ENCODE measurements around the gene NKAIN2.

Gene NKAIN2

GRCh38 chr6:124748778-124749177 is 945.1 kb downstream of the NKAIN2 start:
- no peak overlapping the region for H2BK120ac ChIP-seq (ENCODE audit: insufficient read depth, low read length, poor library complexity)
- no peaks in the 10 kb centered on the region for H3K79me2 ChIP-seq (ENCODE audit: control insufficient read depth, insufficient read depth, low read length, poor library complexity)
- H3K27me3 ChIP-seq (ENCODE audit: insufficient read depth, low read length) = no peaks in the 10 kb centered on the region
- no peak overlapping the region for H3K23ac ChIP-seq (ENCODE audit: low read length)
- no peak overlapping the region for H3K14ac ChIP-seq (ENCODE audit: low read length)
- no peak overlapping the region for H3K4me3 ChIP-seq (ENCODE audit: low read depth, low read length)
- H3K18ac ChIP-seq (ENCODE audit: low read length) = no peak overlapping the region
- WGBS (ENCODE audit: extremely low coverage, insufficient coverage, insufficient read length) = no CpG with 5 or more reads among the region's 2 CpGs
- no peaks in the 10 kb centered on the region for H3K4me1 ChIP-seq (ENCODE audit: control insufficient read depth in 1 of 2, insufficient read depth in 2 of 2, low read length in 2 of 2)
- no peak overlapping the region for H2AK5ac ChIP-seq (ENCODE audit: low read length)
- no peak overlapping the region for H2BK12ac ChIP-seq (ENCODE audit: low read length)
- no peak overlapping the region for H4K12ac ChIP-seq (ENCODE audit: low read depth, low read length)
- H4K91ac ChIP-seq (ENCODE audit: low read depth, low read length) = no peak overlapping the region
- H3K4me2 ChIP-seq (ENCODE audit: low read length) = no peak overlapping the region
- H3K36me3 ChIP-seq (ENCODE audit: control insufficient read depth in 1 of 2, insufficient read depth in 2 of 2, low read length in 2 of 2) = no peaks in the 10 kb centered on the region
- no peak overlapping the region for H3K27ac ChIP-seq (ENCODE audit: low read depth, low read length)
- H3K79me1 ChIP-seq (ENCODE audit: low read length) = no peaks in the 10 kb centered on the region
- no peak overlapping the region for H2BK5ac ChIP-seq (ENCODE audit: low read depth, low read length, poor library complexity)
- H3K9ac ChIP-seq (ENCODE audit: low read length) = no peak overlapping the region
- no peaks in the 10 kb centered on the region for H3K9me3 ChIP-seq (ENCODE audit: insufficient read depth, low read depth, low read length)
- H3K4ac ChIP-seq (ENCODE audit: low read depth, low read length) = no peak overlapping the region
- no peak for DNase-seq
- H4K8ac ChIP-seq (ENCODE audit: low read depth, low read length) = no peak overlapping the region
- H2AFZ ChIP-seq (ENCODE audit: insufficient read depth, low read length, poor library complexity) = no peak overlapping the region

- Histone ChIP-seq H3K4ac (ENCODE audit: low read depth, low read length) (no peak overlapping the region), H2BK120ac (ENCODE audit: insufficient read depth, low read length, poor library complexity) (no peak overlapping the region), H2AK5ac (ENCODE audit: low read length) (no peak overlapping the region), H2BK5ac (ENCODE audit: low read depth, low read length, poor library complexity) (no peak overlapping the region), H2AFZ (ENCODE audit: insufficient read depth, low read length, poor library complexity) (no peak overlapping the region), H3K36me3 (ENCODE audit: control insufficient read depth in 1 of 2, insufficient read depth in 2 of 2, low read length in 2 of 2) (no peaks in the 10 kb centered on the region), H4K8ac (ENCODE audit: low read depth, low read length) (no peak overlapping the region), H3K14ac (ENCODE audit: low read length) (no peak overlapping the region), H3K4me2 (ENCODE audit: low read length) (no peak overlapping the region), H3K18ac (ENCODE audit: low read length) (no peak overlapping the region), H3K4me1 (ENCODE audit: control insufficient read depth in 1 of 2, insufficient read depth in 2 of 2, low read length in 2 of 2) (no peaks in the 10 kb centered on the region), H3K79me1 (ENCODE audit: low read length) (no peaks in the 10 kb centered on the region), H3K23ac (ENCODE audit: low read length) (no peak overlapping the region), H3K9ac (ENCODE audit: low read length) (no peak overlapping the region), H3K79me2 (ENCODE audit: control insufficient read depth, insufficient read depth, low read length, poor library complexity) (no peaks in the 10 kb centered on the region), H4K12ac (ENCODE audit: low read depth, low read length) (no peak overlapping the region), H3K27me3 (ENCODE audit: insufficient read depth, low read length) (no peaks in the 10 kb centered on the region), H2BK12ac (ENCODE audit: low read length) (no peak overlapping the region), H3K4me3 (ENCODE audit: low read depth, low read length) (no peak overlapping the region), H4K91ac (ENCODE audit: low read depth, low read length) (no peak overlapping the region), H3K9me3 (ENCODE audit: insufficient read depth, low read depth, low read length) (no peaks in the 10 kb centered on the region), H3K27ac (ENCODE audit: low read depth, low read length) (no peak overlapping the region)
- WGBS (ENCODE audit: extremely low coverage, insufficient coverage, insufficient read length) = no CpG with 5 or more reads among the region's 1 CpG
- no peak for DNase-seq
These were observed 949.3 kb downstream of the NKAIN2 start for GRCh38 chr6:124753001-124753400.

- H4K91ac ChIP-seq (ENCODE audit: low read depth, low read length) = no peak overlapping the region
- WGBS (ENCODE audit: extremely low coverage, insufficient coverage, insufficient read length) = no CpG with 5 or more reads among the region's 4 CpGs
- no peak overlapping the region for H3K4me2 ChIP-seq (ENCODE audit: low read length)
- H2AK5ac ChIP-seq (ENCODE audit: low read length) = no peak overlapping the region
- no peak overlapping the region for H2AFZ ChIP-seq (ENCODE audit: insufficient read depth, low read length, poor library complexity)
- H2BK5ac ChIP-seq (ENCODE audit: low read depth, low read length, poor library complexity) = no peak overlapping the region
- no peaks in the 10 kb centered on the region for H3K9me3 ChIP-seq (ENCODE audit: insufficient read depth, low read depth, low read length)
- H2BK12ac ChIP-seq (ENCODE audit: low read length) = no peak overlapping the region
- H3K14ac ChIP-seq (ENCODE audit: low read length) = no peak overlapping the region
- no peaks in the 10 kb centered on the region for H3K79me2 ChIP-seq (ENCODE audit: control insufficient read depth, insufficient read depth, low read length, poor library complexity)
- H3K27ac ChIP-seq (ENCODE audit: low read depth, low read length) = no peak overlapping the region
- no peaks in the 10 kb centered on the region for H3K79me1 ChIP-seq (ENCODE audit: low read length)
- no peak overlapping the region for H3K23ac ChIP-seq (ENCODE audit: low read length)
- no peak for DNase-seq
- no peak overlapping the region for H3K4me3 ChIP-seq (ENCODE audit: low read depth, low read length)
- no peak overlapping the region for H3K18ac ChIP-seq (ENCODE audit: low read length)
- no peak overlapping the region for H3K9ac ChIP-seq (ENCODE audit: low read length)
- no peak overlapping the region for H2BK120ac ChIP-seq (ENCODE audit: insufficient read depth, low read length, poor library complexity)
- no peak overlapping the region for H4K12ac ChIP-seq (ENCODE audit: low read depth, low read length)
- H3K27me3 ChIP-seq (ENCODE audit: insufficient read depth, low read length) = no peaks in the 10 kb centered on the region
- no peak overlapping the region for H3K4ac ChIP-seq (ENCODE audit: low read depth, low read length)
- H4K8ac ChIP-seq (ENCODE audit: low read depth, low read length) = no peak overlapping the region
- H3K4me1 ChIP-seq (ENCODE audit: control insufficient read depth in 1 of 2, insufficient read depth in 2 of 2, low read length in 2 of 2) = no peaks in the 10 kb centered on the region
- no peaks in the 10 kb centered on the region for H3K36me3 ChIP-seq (ENCODE audit: control insufficient read depth in 1 of 2, insufficient read depth in 2 of 2, low read length in 2 of 2)
These were observed 950.0 kb downstream of the NKAIN2 start for GRCh38 chr6:124753562-124754105.

GRCh38 chr6:124755321-124755720 is 951.7 kb downstream of the NKAIN2 start:
- H2BK12ac ChIP-seq (ENCODE audit: low read length) = no peak overlapping the region
- H3K23ac ChIP-seq (ENCODE audit: low read length) = no peak overlapping the region
- DNase-seq = no peak
- no peaks in the 10 kb centered on the region for H3K4me1 ChIP-seq (ENCODE audit: control insufficient read depth in 1 of 2, insufficient read depth in 2 of 2, low read length in 2 of 2)
- no peaks in the 10 kb centered on the region for H3K27me3 ChIP-seq (ENCODE audit: insufficient read depth, low read length)
- no peak overlapping the region for H4K12ac ChIP-seq (ENCODE audit: low read depth, low read length)
- H3K27ac ChIP-seq (ENCODE audit: low read depth, low read length) = no peak overlapping the region
- no peak overlapping the region for H4K91ac ChIP-seq (ENCODE audit: low read depth, low read length)
- no peak overlapping the region for H3K4me2 ChIP-seq (ENCODE audit: low read length)
- no peak overlapping the region for H3K4me3 ChIP-seq (ENCODE audit: low read depth, low read length)
- no peak overlapping the region for H3K4ac ChIP-seq (ENCODE audit: low read depth, low read length)
- no CpG with 5 or more reads among the region's 2 CpGs for WGBS (ENCODE audit: extremely low coverage, insufficient coverage, insufficient read length)
- no peak overlapping the region for H2BK5ac ChIP-seq (ENCODE audit: low read depth, low read length, poor library complexity)
- H3K79me1 ChIP-seq (ENCODE audit: low read length) = no peaks in the 10 kb centered on the region
- no peaks in the 10 kb centered on the region for H3K36me3 ChIP-seq (ENCODE audit: control insufficient read depth in 1 of 2, insufficient read depth in 2 of 2, low read length in 2 of 2)
- H3K9ac ChIP-seq (ENCODE audit: low read length) = no peak overlapping the region
- H2AFZ ChIP-seq (ENCODE audit: insufficient read depth, low read length, poor library complexity) = no peak overlapping the region
- H4K8ac ChIP-seq (ENCODE audit: low read depth, low read length) = no peak overlapping the region
- no peak overlapping the region for H3K18ac ChIP-seq (ENCODE audit: low read length)
- no peak overlapping the region for H3K14ac ChIP-seq (ENCODE audit: low read length)
- H3K9me3 ChIP-seq (ENCODE audit: insufficient read depth, low read depth, low read length) = no peaks in the 10 kb centered on the region
- no peaks in the 10 kb centered on the region for H3K79me2 ChIP-seq (ENCODE audit: control insufficient read depth, insufficient read depth, low read length, poor library complexity)
- no peak overlapping the region for H2AK5ac ChIP-seq (ENCODE audit: low read length)
- no peak overlapping the region for H2BK120ac ChIP-seq (ENCODE audit: insufficient read depth, low read length, poor library complexity)
